GM12865 (cell line): ENCODE measurements around the gene SPATA20.

Experiments used
- DNase-seq: peaks from one replicate; pipeline ENCODE4 v3.0.0; 2010; ENCODE audit warnings: low read depth
- H3K4me3 ChIP-seq: 2 replicates; pipeline ENCODE4 v1.5.1; 2011; ENCODE audit warnings: mild to moderate bottlenecking, low read depth, low read length, control low read depth
- CTCF ChIP-seq: IDR thresholded peaks from 2 replicates; pipeline ENCODE4 v1.5.1; 2011; ENCODE audit warnings: low read length, control low read depth, low read depth, inconsistent platforms; ENCODE audit not compliant: insufficient read depth; ENCODE audit errors: missing control alignments

Gene SPATA20

GRCh38 chr17:50602836-50603235 lies 55.9 kb downstream of the SPATA20 start:
- TF ChIP-seq CTCF: no peak
- no peak for DNase-seq
- H3K4me3 ChIP-seq: no peak overlapping the region

GRCh38 chr17:50603340-50603739 lies 56.4 kb downstream of the SPATA20 start:
- peak; percentile 42 for TF ChIP-seq CTCF
- DNase-seq: peak; percentile 17
- no peak overlapping the region for H3K4me3 ChIP-seq

- DNase-seq: no peak
- H3K4me3 ChIP-seq: no peak overlapping the region
- TF ChIP-seq CTCF: no peak
Measured at GRCh38 chr17:50604513-50604912, 57.5 kb downstream of the SPATA20 start.

- H3K4me3 ChIP-seq: no peak overlapping the region
- no peak for TF ChIP-seq CTCF
- DNase-seq: no peak
Measured at GRCh38 chr17:50605429-50605828, 58.5 kb downstream of the SPATA20 start.
